Smooth muscle cell (in vitro differentiated cells): Measurements from ENCODE around the gene EGLN3. TPM values are rescaled to one million over a fixed set of nuclear protein-coding genes. Genes with fewer than 3 reads are reported as not detected.

Source experiments
- DNase-seq: peaks from one replicate; lab custom pipeline; 2025; ENCODE audit not compliant: unreplicated experiment; lab: John Stamatoyannopoulos, UW
- H2AFZ ChIP-seq: fragments of 200-600 bp; sonication (generic); 2 replicates; pipeline ENCODE4 v1.6.0; 2016; ENCODE audit warnings: antibody characterized with exemption, low read depth, mild to moderate bottlenecking
- H3F3A ChIP-seq: fragments of 200-600 bp; sonication (generic); 2 replicates; pipeline ENCODE4 v1.6.0; 2017; ENCODE audit warnings: antibody characterized with exemption, low read depth
- H3K27ac ChIP-seq: fragments of 200-600 bp; sonication (generic); 2 replicates; pipeline ENCODE4 v1.5.1; 2016; ENCODE audit warnings: low read depth, mild to moderate bottlenecking
- H3K27me3 ChIP-seq: fragments of 200-600 bp; sonication (generic); 2 replicates; pipeline ENCODE4 v1.6.1; 2016; ENCODE audit warnings: low read depth, mild to moderate bottlenecking
- H3K36me3 ChIP-seq: fragments of 200-600 bp; sonication (generic); 2 replicates; pipeline ENCODE4 v1.5.1; 2016; ENCODE audit warnings: low read depth
- H3K4me1 ChIP-seq: fragments of 200-600 bp; sonication (generic); 2 replicates; pipeline ENCODE4 v1.5.1; 2016; ENCODE audit warnings: low read depth
- H3K4me2 ChIP-seq: fragments of 200-600 bp; sonication (generic); 2 replicates; pipeline ENCODE4 v1.6.0; 2016; ENCODE audit warnings: mild to moderate bottlenecking
- H3K4me3 ChIP-seq: fragments of 200-600 bp; sonication (generic); 2 replicates; pipeline ENCODE4 v1.5.1; 2016; ENCODE audit warnings: mild to moderate bottlenecking
- H3K79me2 ChIP-seq: fragments of 200-600 bp; sonication (generic); 2 replicates; pipeline ENCODE4 v1.6.0; 2016; ENCODE audit warnings: low read depth, mild to moderate bottlenecking
- H3K9ac ChIP-seq: fragments of 200-600 bp; sonication (generic); 2 replicates; pipeline ENCODE4 v1.6.0; 2016; ENCODE audit warnings: low read depth
- H3K9me3 ChIP-seq: fragments of 200-600 bp; sonication (generic); replicated peaks from 2 replicates; pipeline ENCODE4 v1.5.1; 2016; ENCODE audit warnings: low read depth
- H4K20me1 ChIP-seq: fragments of 200-600 bp; sonication (generic); 2 replicates; pipeline ENCODE4 v1.6.0; 2016; ENCODE audit warnings: low read depth
- CTCF ChIP-seq: fragments of 200-600 bp; sonication (generic); IDR thresholded peaks from 2 replicates; pipeline ENCODE4 v1.5.1; 2017; ENCODE audit warnings: borderline replicate concordance, mild to moderate bottlenecking, antibody characterized with exemption; ENCODE audit not compliant: insufficient read depth, poor library complexity, severe bottlenecking
- WGBS: methylation state at CpG from one replicate; pipeline ENCODE4 v1.1.7; 2016; ENCODE audit warnings: low lambda C conversion rate; 5-methylcytosine and 5-hydroxymethylcytosine counted together
- polyA plus RNA-seq: library from polyadenylated mRNA; unstranded; fragments of >200 nt; fragmentation: Nextera tagmentation; extraction: Ambion mirVana; gene quantifications from 2 replicates; pipeline ENCODE4 v1.2.1, GENCODE V29; 2016
- total RNA-seq: library from RNA; depleted of rRNA; stranded (reverse); fragments of >200 nt; gene quantifications from 2 replicates; pipeline ENCODE4 v1.2.3, GENCODE V29; 2014

The EGLN3 gene
- total and polyA plus RNA-seq, 2 experiments from 2014 or later: 127 to 146 TPM

- TF ChIP-seq CTCF: no peak
- Histone ChIP-seq H3F3A (no peaks in the 10 kb centered on the region), H3K4me1 (no peaks in the 10 kb centered on the region), H3K79me2 (no peaks in the 10 kb centered on the region), H2AFZ (no peak overlapping the region), H3K36me3 (no peaks in the 10 kb centered on the region), H3K27ac (no peak overlapping the region), H3K9ac (no peak overlapping the region), H3K27me3 (no peaks in the 10 kb centered on the region), H4K20me1 (no peaks in the 10 kb centered on the region), H3K4me2 (no peak overlapping the region), H3K9me3 (no peaks in the 10 kb centered on the region), H3K4me3 (no peak overlapping the region)
- no peak for DNase-seq
These were observed 49.3 kb downstream of the EGLN3 start for GRCh38 chr14:33901426-33902155.

GRCh38 chr14:33900706-33901105 is 50.2 kb downstream of the EGLN3 start:
- WGBS: 90% methylated on average over 4 of the region's 4 CpGs
- no peak for TF ChIP-seq CTCF

GRCh38 chr14:33899723-33900341 is 51.0 kb downstream of the EGLN3 start:
- Histone ChIP-seq H3K36me3 (no peaks in the 10 kb centered on the region), H3K79me2 (no peaks in the 10 kb centered on the region), H3K27ac (no peak overlapping the region), H3K9me3 (no peaks in the 10 kb centered on the region), H3K4me2 (no peak overlapping the region), H3K27me3 (no peaks in the 10 kb centered on the region), H4K20me1 (no peaks in the 10 kb centered on the region), H2AFZ (no peak overlapping the region), H3F3A (no peaks in the 10 kb centered on the region), H3K4me1 (no peaks in the 10 kb centered on the region), H3K9ac (no peak overlapping the region), H3K4me3 (no peak overlapping the region)
- 88% methylated on average over 3 of the region's 3 CpGs for WGBS
- no peak for DNase-seq
- no peak for TF ChIP-seq CTCF

More at GRCh38 chr14:33900706-33901105, 50.2 kb downstream of the EGLN3 start:
- Histone ChIP-seq H3K9me3 (no peaks in the 10 kb centered on the region), H3K27me3 (no peaks in the 10 kb centered on the region), H3K79me2 (no peaks in the 10 kb centered on the region), H2AFZ (no peak overlapping the region), H3K9ac (no peak overlapping the region), H3K27ac (no peak overlapping the region), H3F3A (no peaks in the 10 kb centered on the region), H3K4me1 (no peaks in the 10 kb centered on the region), H3K36me3 (no peaks in the 10 kb centered on the region), H3K4me2 (no peak overlapping the region), H3K4me3 (no peak overlapping the region), H4K20me1 (no peaks in the 10 kb centered on the region)
- no peak for DNase-seq
